OCI-LY7 (cell line): ENCODE data around the gene GATAD1. TPM values are rescaled to one million over a fixed set of nuclear protein-coding genes. Genes with fewer than 3 reads are reported as not detected.

Experiments used
- BruUV-seq: library from RNA; stranded (reverse); fragments of 400-500 nt; replicated peaks from 2 replicates; lab custom pipeline; 2021; lab: Mats Ljungman, UMichigan
- CTCF ChIA-PET: fragments of 300-600 bp; sonication (Branson Sonifier 250); formaldehyde crosslinking; loops from one replicate; lab custom pipeline; 2022; ENCODE audit warnings: antibody characterized with exemption; ENCODE audit not compliant: unreplicated experiment; lab: Charles Lee
- POLR2A ChIA-PET: fragments of 300-600 bp; sonication (Branson Sonifier 250); formaldehyde crosslinking; loops from one replicate; lab custom pipeline; 2022; ENCODE audit warnings: antibody characterized with exemption; lab: Charles Lee
- DNase-seq: peaks from one replicate; pipeline ENCODE4 v3.0.0-alpha.2; 2015; ENCODE audit warnings: low spot score
- H2AFZ ChIP-seq: fragments of 200-600 bp; sonication (generic), shearing (Covaris generic); 2 replicates; pipeline ENCODE4 v1.6.1; 2014; ENCODE audit warnings: mild to moderate bottlenecking, antibody characterized with exemption, low read length, moderate library complexity
- H3K27ac ChIP-seq: fragments of 200-600 bp; sonication (generic); 2 replicates; pipeline ENCODE4 v1.5.1; 2014; ENCODE audit warnings: mixed run types, low read depth, mild to moderate bottlenecking, moderate library complexity, low read length, inconsistent platforms; ENCODE audit not compliant: poor library complexity, severe bottlenecking
- H3K36me3 ChIP-seq: fragments of 200-600 bp; sonication (generic); 2 replicates; pipeline ENCODE4 v1.6.1; 2014; ENCODE audit warnings: mild to moderate bottlenecking, antibody characterized with exemption, low read length, moderate library complexity, mixed read lengths; ENCODE audit not compliant: insufficient read depth
- H3K4me1 ChIP-seq: fragments of 200-600 bp; sonication (generic); 2 replicates; pipeline ENCODE4 v1.5.1; 2014; ENCODE audit warnings: mild to moderate bottlenecking, low read length; ENCODE audit not compliant: insufficient read depth, poor library complexity, severe bottlenecking
- H3K4me2 ChIP-seq: fragments of 200-600 bp; sonication (generic); 2 replicates; pipeline ENCODE4 v1.6.1; 2014; ENCODE audit warnings: mild to moderate bottlenecking, low read length
- H3K4me3 ChIP-seq: fragments of 200-600 bp; sonication (generic); 2 replicates; pipeline ENCODE4 v1.5.1; 2014; ENCODE audit warnings: mild to moderate bottlenecking, low read depth, low read length; ENCODE audit not compliant: poor library complexity, severe bottlenecking
- H3K79me2 ChIP-seq: fragments of 200-600 bp; sonication (generic); 2 replicates; pipeline ENCODE4 v1.6.1; 2016; ENCODE audit warnings: low read depth, mild to moderate bottlenecking, low read length, moderate library complexity, mixed read lengths; ENCODE audit not compliant: insufficient read depth
- H3K9me2 ChIP-seq: fragments of 200-600 bp; sonication (generic); 2 replicates; pipeline ENCODE4 v1.6.1; 2016; ENCODE audit warnings: mild to moderate bottlenecking, low read length, mixed read lengths; ENCODE audit not compliant: insufficient read depth
- H3K9me3 ChIP-seq: fragments of 200-600 bp; sonication (generic); 2 replicates; pipeline ENCODE4 v1.6.1; 2014; ENCODE audit warnings: mild to moderate bottlenecking, mixed run types, low read length, mixed read lengths
- H4K20me1 ChIP-seq: fragments of 200-600 bp; sonication (generic); 2 replicates; pipeline ENCODE4 v1.6.1; 2014; ENCODE audit warnings: mild to moderate bottlenecking, antibody characterized with exemption, low read length, moderate library complexity, mixed read lengths; ENCODE audit not compliant: insufficient read depth
- CTCF ChIP-seq: fragments of 200-600 bp; sonication (generic); conservative IDR thresholded peaks from 2 replicates; pipeline ENCODE4 v1.5.1; 2014; ENCODE audit warnings: mild to moderate bottlenecking, antibody characterized with exemption, low read length, moderate library complexity, mixed read lengths
- EZH2phosphoT487 ChIP-seq: fragments of 200-600 bp; sonication (generic); IDR thresholded peaks from 2 replicates; pipeline ENCODE4 v1.6.1; 2018; ENCODE audit warnings: low read depth, borderline replicate concordance, mild to moderate bottlenecking, mixed run types, antibody characterized with exemption, low read length, moderate library complexity, mixed read lengths
- intact Hi-C: fragments of 100-400 bp; cut with micrococcal nuclease; formaldehyde crosslinking; loops from one replicate; pipeline ENCODE4 v1.10.0; 2022; ENCODE audit not compliant: unreplicated experiment
- total RNA-seq, 2 experiments: library from RNA; depleted of rRNA in 1 of 2; stranded (reverse); fragments of >200 nt in 1 of 2; shearing (Covaris generic) in 1 of 2; gene quantifications; 2 replicates each; pipeline ENCODE4 v1.2.3, GENCODE V29; 2014 to 2022

The GATAD1 gene
- total RNA-seq, 2 experiments from 2014 or later, result 19.6 to 37.9 TPM

DNA sequence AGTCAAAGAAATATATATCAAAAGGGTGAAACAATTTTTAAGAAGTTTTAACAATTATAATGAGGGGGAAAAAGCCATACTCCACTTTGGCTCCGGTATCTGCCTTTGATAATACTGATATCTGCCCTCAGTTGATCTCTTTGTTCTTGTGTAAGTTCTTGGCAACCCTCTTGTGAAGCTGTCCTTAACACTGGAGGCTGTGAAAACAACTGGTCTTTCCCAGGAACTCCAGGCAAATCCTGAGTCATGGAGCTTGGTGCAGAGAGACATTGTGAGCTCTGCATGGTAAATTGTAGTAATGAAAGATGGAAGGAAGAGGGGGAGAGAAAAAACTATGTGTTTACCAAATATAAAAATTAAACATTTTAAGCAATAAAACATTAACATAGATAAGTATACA lies 42.4 kb downstream of the GATAD1 start:
- no TSS peak for BruUV-seq
- H3K4me3 ChIP-seq, result no peak overlapping the region
- no peaks in the 10 kb centered on the region for H4K20me1 ChIP-seq
- H3K9me2 ChIP-seq, result no peaks in the 10 kb centered on the region
- DNase-seq, result no peak
- no peaks in the 10 kb centered on the region for H3K79me2 ChIP-seq
- POLR2A ChIA-PET, result interaction anchor here (0.7 to 1.0 kb wide), 3 partner anchors 39 to 671 kb away, joined by 3 to 5 read pairs (median 3); partner anchors contain the start of genes PEX1 and RBM48
- no peak overlapping the region for H2AFZ ChIP-seq
- intact Hi-C loops, result no loop called here
- peaks cover 93% of the 10 kb centered on the region for H3K36me3 ChIP-seq
- H3K27ac ChIP-seq, result no peak overlapping the region
- CTCF ChIA-PET, result no interaction called here
- TF ChIP-seq CTCF, result no peak
- TF ChIP-seq EZH2phosphoT487, result no peak
- no peak overlapping the region for H3K4me2 ChIP-seq
- H3K4me1 ChIP-seq, result no peaks in the 10 kb centered on the region
- no peaks in the 10 kb centered on the region for H3K9me3 ChIP-seq

DNA sequence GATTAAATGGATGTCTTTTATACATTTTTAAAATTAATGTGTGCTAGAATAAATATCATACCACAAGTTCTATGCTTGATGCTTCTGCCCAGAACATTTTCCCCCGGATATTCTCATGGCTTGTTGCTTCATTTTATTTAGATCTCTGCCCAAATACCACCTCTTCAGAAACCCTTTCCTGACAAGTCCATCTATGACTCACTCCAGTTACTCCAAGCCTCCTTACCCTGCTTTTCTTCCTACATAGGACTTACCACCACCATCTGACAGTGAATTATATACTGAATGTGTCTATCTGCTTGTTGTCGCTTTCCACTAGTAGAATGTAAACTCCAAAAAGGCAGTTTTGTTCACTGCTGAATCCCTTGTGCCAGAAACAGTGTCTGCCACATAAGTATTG lies 49.6 kb downstream of the GATAD1 start:
- Histone ChIP-seq H3K27ac (no peak overlapping the region), H3K4me3 (no peak overlapping the region), H3K79me2 (no peaks in the 10 kb centered on the region), H3K4me1 (no peaks in the 10 kb centered on the region), H3K9me3 (no peaks in the 10 kb centered on the region), H3K4me2 (no peak overlapping the region), H3K9me2 (no peaks in the 10 kb centered on the region), H3K36me3 (peaks cover 81% of the 10 kb centered on the region), H2AFZ (no peak overlapping the region), H4K20me1 (0 out of 2 replicates have a peak, but pooled peaks cover 3% of the 10 kb centered on the region)
- POLR2A ChIA-PET, result no interaction called here
- CTCF ChIA-PET, result no interaction called here
- TF ChIP-seq CTCF (no peak), EZH2phosphoT487 (no peak)
- BruUV-seq, result no TSS peak
- DNase-seq, result no peak
- intact Hi-C loops, result no loop called here

DNA sequence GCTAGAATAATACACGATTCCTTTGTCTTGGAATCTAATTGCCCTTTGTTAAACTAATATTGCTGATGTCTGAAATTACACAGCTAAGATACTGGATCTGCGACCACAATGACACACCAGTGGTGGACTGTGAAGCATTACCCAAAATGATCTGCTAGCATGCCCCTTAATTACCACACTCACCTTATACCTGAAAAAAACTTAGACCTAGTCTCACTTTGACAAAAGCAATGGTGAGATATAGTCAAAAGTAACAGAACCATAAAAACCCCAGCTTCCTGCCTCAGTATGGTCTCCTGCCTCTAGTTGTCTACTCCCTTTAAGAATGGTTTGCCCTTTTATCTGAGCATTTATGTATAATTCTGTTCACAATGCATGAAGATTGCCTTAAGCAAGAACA lies 51.3 kb downstream of the GATAD1 start:
- Histone ChIP-seq H3K36me3 (peaks cover 80% of the 10 kb centered on the region), H3K9me3 (no peaks in the 10 kb centered on the region), H3K4me3 (no peak overlapping the region), H2AFZ (no peak overlapping the region), H3K4me2 (no peak overlapping the region), H3K79me2 (no peaks in the 10 kb centered on the region), H3K9me2 (no peaks in the 10 kb centered on the region), H3K4me1 (no peaks in the 10 kb centered on the region), H3K27ac (no peak overlapping the region), H4K20me1 (0 out of 2 replicates have a peak, but pooled peaks cover 3% of the 10 kb centered on the region)
- ChIA-PET POLR2A (no interaction called here), CTCF (no interaction called here)
- no TSS peak for BruUV-seq
- intact Hi-C loops, result no loop called here
- no peak for TF ChIP-seq EZH2phosphoT487
- no peak for TF ChIP-seq CTCF
- no peak for DNase-seq
